Immature natural killer cell (primary cell): ENCODE data around the gene TICRR. TPM values are rescaled to one million over a fixed set of nuclear protein-coding genes. Genes with fewer than 3 reads are reported as not detected.

Source experiments
- DNase-seq, 3 donors: peaks; one replicate each; pipeline ENCODE4 v3.0.0; 2022; ENCODE audit warnings: mixed read lengths in 1 of 3
- H3K27ac Mint-ChIP-seq, 6 donors: one replicate each; pipeline ENCODE4 v1.8.0; 2020; ENCODE audit warnings: mixed read lengths in 6 of 6, mild to moderate bottlenecking in 5 of 6, inconsistent platforms in 4 of 6, moderate library complexity in 3 of 6
- H3K27me3 Mint-ChIP-seq, 3 donors: one replicate each; pipeline ENCODE4 v1.8.0; 2020 to 2021; ENCODE audit warnings: low read depth in 3 of 3, mild to moderate bottlenecking in 3 of 3, mixed read lengths in 3 of 3, moderate library complexity in 3 of 3, inconsistent platforms in 1 of 3
- H3K36me3 Mint-ChIP-seq, 3 donors: one replicate each; pipeline ENCODE4 v1.8.0; 2020; ENCODE audit warnings: mixed read lengths in 3 of 3, inconsistent platforms in 2 of 3, mild to moderate bottlenecking in 2 of 3
- H3K4me1 Mint-ChIP-seq, 2 donors: one replicate each; pipeline ENCODE4 v1.8.0; 2020; ENCODE audit warnings: inconsistent platforms in 2 of 2, mild to moderate bottlenecking in 2 of 2, mixed read lengths in 2 of 2, moderate library complexity in 1 of 2
- H3K4me3 Mint-ChIP-seq, 5 donors: one replicate each; pipeline ENCODE4 v1.8.0; 2020; ENCODE audit warnings: mild to moderate bottlenecking in 5 of 5, mixed read lengths in 5 of 5, inconsistent platforms in 3 of 5, moderate library complexity in 3 of 5
- H3K9me3 Mint-ChIP-seq, 6 donors: one replicate each; pipeline ENCODE4 v1.8.0; 2020; ENCODE audit warnings: mild to moderate bottlenecking in 6 of 6, mixed read lengths in 6 of 6, inconsistent platforms in 4 of 6, moderate library complexity in 3 of 6
- polyA plus RNA-seq, 3 donors: library from polyadenylated mRNA; unstranded; fragments of 300-500 nt; fragmentation: Illumina TruSeq; gene quantifications; one replicate each; pipeline ENCODE4 v1.2.3, GENCODE V29; 2021

The TICRR gene
- polyA plus RNA-seq, 3 donors from 2014 or later: 0.10 TPM; not detected in 2

DNA sequence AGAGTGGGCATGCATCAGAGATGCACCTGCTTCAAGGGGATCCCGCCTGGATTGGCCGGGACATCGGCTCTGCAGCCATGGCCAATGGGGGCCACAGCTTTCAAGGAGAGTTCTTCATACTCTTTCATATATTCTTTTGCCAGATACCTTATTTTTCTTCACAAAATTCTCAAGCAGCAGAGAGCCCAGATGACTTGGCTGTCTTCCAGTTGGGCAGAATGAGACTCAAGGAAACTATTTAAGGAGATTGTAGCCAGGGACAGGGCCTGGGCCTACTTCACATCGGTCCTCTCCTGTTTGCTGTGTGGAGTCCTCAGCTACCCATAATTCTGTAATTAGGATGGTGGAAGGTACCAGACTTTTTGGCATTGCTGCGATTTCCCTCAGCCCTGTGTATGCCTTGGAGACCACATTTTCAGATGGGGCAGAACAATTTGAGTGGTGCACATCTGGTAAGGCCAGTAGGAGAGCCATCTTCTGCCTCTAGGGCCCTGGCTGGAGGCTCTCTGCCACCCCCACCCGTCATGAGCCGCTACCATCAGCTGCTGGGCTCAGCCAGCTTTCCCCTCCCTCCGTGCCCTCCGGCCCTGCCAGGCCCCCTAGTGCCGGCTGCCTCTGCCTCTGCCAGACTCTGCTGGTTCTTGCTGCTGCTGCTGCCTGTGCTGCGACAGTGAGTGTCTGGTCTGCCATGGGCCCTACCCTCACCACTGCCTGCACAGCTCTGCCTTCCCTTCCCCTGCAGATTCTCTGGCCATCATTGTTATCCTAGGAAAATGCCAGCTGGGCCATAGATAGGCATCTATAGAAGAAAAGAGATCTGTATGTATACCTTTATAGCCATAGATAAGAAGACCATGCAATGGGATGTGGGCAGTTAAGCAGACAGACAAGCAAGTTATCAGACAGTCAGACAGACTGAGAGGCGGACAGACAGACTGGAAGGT is 97.2 kb downstream of the TICRR start:
- no peak overlapping the region for H3K4me3 Mint-ChIP-seq
- H3K4me1 Mint-ChIP-seq: no peaks in the 10 kb centered on the region
- DNase-seq: no peak
- H3K36me3 Mint-ChIP-seq: peaks cover 0 to 4% (median 4%) of the 10 kb centered on the region in 3 donors
- H3K9me3 Mint-ChIP-seq: no peaks in the 10 kb centered on the region
- peaks cover 0 to 1% (median 0%) of the 10 kb centered on the region in 3 donors for H3K27me3 Mint-ChIP-seq
- no peak overlapping the region for H3K27ac Mint-ChIP-seq

DNA sequence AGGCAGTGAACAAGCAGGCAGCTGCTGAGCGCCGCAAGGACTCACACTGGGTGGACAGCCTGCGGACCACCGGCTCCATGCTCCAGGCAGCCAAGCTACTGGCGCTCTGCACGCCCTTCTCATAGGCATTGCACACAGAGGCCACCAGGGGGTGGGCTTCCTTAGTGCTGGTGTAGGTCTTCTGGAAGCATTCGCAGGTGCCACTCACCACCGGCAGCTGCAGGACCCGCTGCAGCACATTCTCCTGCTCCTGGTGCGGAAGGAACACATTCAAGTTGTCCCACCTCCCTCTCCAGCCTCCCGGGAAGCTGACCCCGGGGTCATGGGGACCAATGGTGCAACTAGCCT is 97.9 kb downstream of the TICRR start:
- Mint-ChIP-seq H3K27ac (no peak overlapping the region), H3K4me1 (no peaks in the 10 kb centered on the region), H3K9me3 (no peaks in the 10 kb centered on the region), H3K27me3 (peaks cover 0 to 1% (median 0%) of the 10 kb centered on the region in 3 donors), H3K4me3 (no peak overlapping the region), H3K36me3 (peaks cover 0 to 4% (median 4%) of the 10 kb centered on the region in 3 donors)
- no peak for DNase-seq

DNA sequence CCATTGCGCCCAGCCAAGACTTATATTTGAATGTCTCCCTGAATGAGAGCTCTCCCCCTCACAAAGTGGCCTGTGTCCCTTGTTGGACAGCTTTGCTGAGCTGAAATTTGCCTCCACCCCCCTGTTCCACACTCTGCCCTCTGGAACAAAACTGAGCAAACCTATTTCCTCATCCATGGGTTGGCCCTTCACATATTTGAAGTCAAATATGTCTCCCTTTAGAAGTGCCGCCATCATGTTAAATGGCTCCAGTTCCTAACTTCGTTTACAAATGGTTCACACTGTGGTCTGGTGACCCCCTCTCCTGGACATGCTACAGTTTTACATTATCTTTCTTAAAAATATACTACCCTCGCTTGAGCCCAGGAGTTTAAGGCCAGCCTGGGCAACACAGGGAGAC is 99.3 kb downstream of the TICRR start:
- Mint-ChIP-seq H3K36me3 (peaks cover 0 to 12% (median 4%) of the 10 kb centered on the region in 3 donors), H3K9me3 (no peaks in the 10 kb centered on the region), H3K27me3 (peaks cover 0 to 1% (median 0%) of the 10 kb centered on the region in 3 donors), H3K27ac (no peak overlapping the region), H3K4me1 (no peaks in the 10 kb centered on the region), H3K4me3 (no peak overlapping the region)
- no peak for DNase-seq

DNA sequence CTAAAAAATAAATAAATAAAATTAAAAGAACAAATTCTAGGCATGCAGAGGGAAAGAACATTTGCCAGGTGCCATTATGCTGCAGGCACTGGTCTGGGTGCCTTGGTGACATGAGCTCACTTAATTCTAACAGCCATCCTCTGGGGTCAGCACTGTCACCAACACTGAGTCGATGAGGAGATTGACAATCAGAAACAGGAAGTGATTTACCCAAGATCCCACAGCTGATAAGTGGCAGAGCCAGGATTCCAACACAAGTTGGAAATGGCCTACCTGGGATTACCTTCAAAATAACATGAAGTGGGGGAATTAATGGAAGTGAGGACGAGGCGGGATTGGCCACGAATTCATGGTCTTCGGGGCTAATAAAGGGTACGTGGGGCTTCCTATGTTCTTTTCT is 100.3 kb downstream of the TICRR start:
- Mint-ChIP-seq H3K9me3 (no peaks in the 10 kb centered on the region), H3K27me3 (no peaks in the 10 kb centered on the region), H3K4me3 (no peak overlapping the region), H3K4me1 (no peaks in the 10 kb centered on the region), H3K36me3 (peaks cover 0 to 14% (median 8%) of the 10 kb centered on the region in 3 donors), H3K27ac (no peak overlapping the region)
- DNase-seq: no peak

DNA sequence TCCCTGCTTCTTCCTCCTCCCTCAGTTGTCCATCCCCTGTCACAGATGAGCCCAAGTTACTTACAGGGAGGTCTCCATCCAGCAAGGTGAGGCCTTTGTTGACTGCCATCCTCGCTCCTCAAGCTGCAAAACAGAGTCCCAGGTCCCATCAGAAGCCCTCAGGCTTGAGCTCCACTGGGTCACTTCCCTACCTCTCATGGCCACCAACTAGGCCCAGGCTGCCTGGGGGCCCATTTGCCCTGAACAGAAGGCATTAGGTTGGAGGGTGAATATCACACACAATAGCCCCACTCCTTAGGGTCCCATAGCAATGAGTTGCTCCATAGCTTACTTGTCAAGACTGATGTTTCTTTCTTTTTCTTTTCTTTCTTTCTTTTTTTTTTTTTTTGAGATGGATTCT is 102.1 kb downstream of the TICRR start:
- Mint-ChIP-seq H3K27ac (no peak overlapping the region), H3K27me3 (no peaks in the 10 kb centered on the region), H3K36me3 (peaks cover 6 to 26% (median 8%) of the 10 kb centered on the region in 3 donors), H3K4me3 (no peak overlapping the region), H3K9me3 (no peaks in the 10 kb centered on the region), H3K4me1 (no peaks in the 10 kb centered on the region)
- DNase-seq: no peak

Other genes with a start within 250 kb of the TICRR start
- gene POLG, start 240.6 kb upstream of the TICRR start, polyA plus RNA-seq: 10 to 100 TPM; 24.3 to 79.1 (median 28.6) TPM
- gene RHCG, start 78.9 kb upstream of the TICRR start, polyA plus RNA-seq: not detected
- under 1 TPM in 1 of 3 donors, not detected in 2; 0.16 TPM for gene KIF7, start 80.0 kb downstream of the TICRR start, polyA plus RNA-seq
- not detected for gene PLIN1, start 103.9 kb downstream of the TICRR start, polyA plus RNA-seq
- 1 to 10 TPM; 3.1 to 5.9 (median 5.3) TPM for gene PEX11A, start 115.3 kb downstream of the TICRR start, polyA plus RNA-seq
- gene WDR93, start 115.3 kb downstream of the TICRR start, polyA plus RNA-seq: under 1 TPM in 2 of 3 donors, not detected in 1; 0.16 to 0.46 TPM
- 1 to 10 TPM; 1.8 to 5.4 (median 4.5) TPM for gene MESP1, start 175.8 kb downstream of the TICRR start, polyA plus RNA-seq
- gene MESP2, start 200.9 kb downstream of the TICRR start, polyA plus RNA-seq: not detected
- gene ANPEP, start 239.4 kb downstream of the TICRR start, polyA plus RNA-seq: 1 to 10 TPM in 1 of 3 donors, under 1 TPM in 2; 0.42 to 4.3 (median 0.59) TPM